ELF-1 (cell line): ENCODE data around the gene LKAAEAR1.

Source experiments
- DNase-seq: peaks from one replicate; pipeline ENCODE4 v3.0.0-alpha.2; 2016; ENCODE audit warnings: low read depth, low spot score

LKAAEAR1 gene

DNA sequence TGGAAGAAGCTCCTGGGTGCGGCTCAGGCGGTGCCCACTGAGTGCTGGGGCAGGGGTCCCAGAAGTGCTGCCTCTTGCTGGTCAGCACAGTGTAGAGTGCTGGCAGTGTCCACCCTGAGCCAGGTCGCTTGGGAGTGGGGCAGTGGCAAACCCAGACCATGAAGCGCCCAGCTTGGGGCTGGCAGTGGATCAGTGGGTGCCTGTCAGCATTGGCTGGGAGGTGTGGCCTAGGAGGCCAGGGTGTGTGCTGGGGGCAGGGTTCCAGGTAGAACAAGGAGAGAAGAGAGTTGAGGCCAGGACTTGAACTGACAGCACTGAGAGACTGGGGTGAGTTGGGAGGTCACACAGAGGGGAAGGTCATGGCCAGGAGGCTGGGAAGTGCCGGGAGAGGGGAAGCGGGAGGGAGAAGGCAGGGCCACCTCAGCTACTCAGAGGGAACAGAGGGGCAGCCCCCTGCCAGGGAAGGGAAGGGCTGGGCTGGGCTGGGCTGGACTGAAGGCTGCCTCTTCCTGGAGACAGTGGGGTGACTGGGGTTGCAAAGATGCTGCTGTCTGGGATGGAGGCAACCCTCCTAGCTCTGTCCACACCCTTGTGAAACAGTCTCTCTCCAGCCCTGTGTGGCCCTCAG is 17.1 kb downstream of the LKAAEAR1 start:
- no peak for DNase-seq

GRCh38 chr20:64065974-64066343 is 18.2 kb downstream of the LKAAEAR1 start:
- no peak for DNase-seq

DNA sequence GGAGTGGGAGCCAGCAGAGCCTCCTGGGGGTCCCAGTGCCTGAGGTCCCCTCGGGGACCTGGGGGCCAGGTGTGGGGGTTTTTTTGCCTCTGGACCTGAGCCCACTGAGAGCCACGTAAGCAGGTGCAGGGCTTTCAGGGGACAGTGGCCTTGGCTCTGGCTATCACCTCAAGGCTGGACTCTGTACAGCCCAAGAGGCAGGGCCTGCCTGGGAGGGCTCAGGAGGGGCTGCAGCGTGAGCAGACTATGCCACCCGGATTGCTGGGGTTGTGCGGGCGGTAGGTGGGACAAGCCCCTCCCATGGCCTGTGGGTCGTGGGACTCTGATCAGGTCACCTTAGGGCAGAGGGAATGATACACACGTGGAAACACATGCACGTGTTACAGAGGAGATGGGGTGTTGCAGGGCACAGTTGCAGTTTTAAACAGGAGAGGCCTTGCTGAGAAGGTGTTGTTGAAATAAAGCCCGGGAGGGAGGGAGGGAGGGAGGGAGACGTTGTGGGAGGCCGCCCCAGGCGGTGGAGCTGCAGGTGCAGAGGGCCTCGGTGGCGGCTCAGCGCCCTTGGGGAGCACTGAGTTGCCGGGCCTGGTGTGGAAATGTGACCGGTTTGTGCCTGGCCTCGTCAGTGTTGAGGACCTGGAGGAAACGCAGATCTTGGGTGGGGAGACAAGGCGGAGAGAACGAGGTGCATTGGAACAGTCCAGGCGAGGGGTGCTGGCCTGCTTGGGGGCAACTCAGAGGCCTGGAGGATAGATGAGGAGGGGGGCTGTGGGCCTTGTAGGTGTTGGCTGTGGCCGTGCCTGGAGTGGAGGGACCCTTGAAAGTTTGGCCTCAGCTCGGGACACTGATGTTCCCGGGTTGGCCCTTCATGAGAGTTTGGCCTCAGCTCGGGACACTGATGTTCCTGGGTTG is 18.9 kb downstream of the LKAAEAR1 start:
- DNase-seq: no peak

DNA sequence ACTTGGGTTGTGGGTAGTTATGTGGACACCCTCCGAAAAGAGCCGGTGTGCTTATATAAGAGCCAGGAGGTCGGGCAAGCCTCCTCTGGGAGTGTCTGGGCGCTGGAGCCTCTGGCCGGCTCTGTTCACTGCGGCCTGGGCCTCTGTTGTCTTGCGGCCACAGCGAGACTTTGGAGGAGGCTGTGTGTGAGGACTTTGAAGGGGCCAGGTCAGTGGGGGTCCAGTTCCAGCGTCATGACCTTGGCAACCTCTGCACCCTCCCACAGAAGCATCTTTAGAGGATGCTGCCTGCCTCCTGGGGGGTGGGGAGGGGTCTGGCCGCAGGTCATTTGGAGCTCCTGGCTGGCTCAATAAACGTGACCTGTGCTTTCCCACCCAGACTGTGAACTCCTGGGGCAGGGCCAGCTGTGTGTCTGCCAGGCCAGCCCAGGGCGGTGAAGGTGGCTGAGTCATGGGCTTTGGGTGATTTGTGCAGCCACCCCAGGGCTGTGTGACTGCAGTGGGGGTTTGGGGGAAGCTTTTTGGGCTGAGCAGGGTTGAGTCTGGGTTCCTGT is 20.0 kb downstream of the LKAAEAR1 start:
- DNase-seq: no peak

- no peak for DNase-seq
Observed at GRCh38 chr20:64063389-64064144, 20.6 kb downstream of the LKAAEAR1 start.

- peak; percentile 93 for DNase-seq
Observed at GRCh38 chr20:64062596-64063388, 21.4 kb downstream of the LKAAEAR1 start, which contains the start of gene TCEA2. Gene TCEA2 (plus strand): TSS chr20:64063198. CDS start chr20:64063313, 115 bp downstream.

DNA sequence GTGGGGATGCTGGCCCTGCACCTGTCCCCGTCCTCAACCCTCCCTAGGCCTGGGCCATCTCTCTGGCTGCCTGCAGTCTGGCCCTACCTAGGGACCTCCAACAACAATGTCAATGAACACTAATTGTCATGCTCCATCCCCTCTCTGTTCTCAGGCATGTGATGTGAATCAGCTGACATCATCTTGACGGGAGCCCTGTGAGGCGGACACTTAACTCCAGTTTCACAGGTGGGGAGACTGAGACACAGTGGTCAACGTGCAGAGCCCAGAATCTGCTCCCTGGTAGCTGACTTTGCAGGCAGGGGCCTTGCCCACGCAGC is 22.0 kb downstream of the LKAAEAR1 start:
- no peak for DNase-seq

GRCh38 chr20:64058536-64058935 is 25.7 kb downstream of the LKAAEAR1 start:
- no peak for DNase-seq

GRCh38 chr20:64057628-64058498 is 26.3 kb downstream of the LKAAEAR1 start:
- peak; percentile 90 for DNase-seq

- no peak for DNase-seq
Observed at GRCh38 chr20:64056889-64057627, 27.1 kb downstream of the LKAAEAR1 start.

GRCh38 chr20:64056639-64056888 is 27.6 kb downstream of the LKAAEAR1 start:
- DNase-seq: no peak

DNA sequence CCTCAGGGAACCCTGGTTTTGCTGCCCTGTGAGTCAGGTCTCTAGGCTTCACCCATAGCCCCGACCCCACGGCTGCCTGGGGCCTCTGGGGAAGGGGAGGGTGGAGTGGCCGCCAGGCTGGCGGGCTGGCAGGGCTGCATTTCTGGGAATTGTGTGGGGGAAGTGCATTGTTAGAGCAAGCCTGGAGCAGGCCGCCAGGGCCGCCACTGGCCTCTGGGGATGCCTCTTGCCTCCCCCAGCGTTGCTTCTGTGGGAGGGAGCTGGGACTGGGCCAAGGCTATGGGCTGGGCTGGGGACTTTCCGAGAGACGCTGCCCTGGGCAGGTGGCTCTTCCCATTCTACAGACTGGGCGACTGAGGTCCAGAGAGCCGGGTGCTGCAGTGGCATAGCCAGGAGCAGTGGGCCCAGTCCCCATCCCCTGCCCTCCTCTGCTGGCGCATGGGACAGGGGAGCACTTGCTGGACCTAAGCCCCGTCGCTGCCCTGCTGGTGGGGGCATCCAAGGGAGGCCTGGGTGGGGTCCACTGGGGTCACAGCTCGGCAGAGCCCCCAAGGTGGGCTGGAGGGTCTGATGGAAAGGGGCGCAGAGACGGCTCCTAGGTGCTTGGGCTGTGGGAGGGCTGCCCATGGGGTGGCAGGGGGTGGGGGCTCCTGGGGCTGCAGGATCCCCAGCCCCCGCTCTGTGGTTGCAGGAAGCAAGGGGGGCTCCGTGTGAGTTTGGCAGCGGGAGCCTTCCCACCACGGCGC is 28.1 kb downstream of the LKAAEAR1 start:
- DNase-seq: peak; percentile 83

DNA sequence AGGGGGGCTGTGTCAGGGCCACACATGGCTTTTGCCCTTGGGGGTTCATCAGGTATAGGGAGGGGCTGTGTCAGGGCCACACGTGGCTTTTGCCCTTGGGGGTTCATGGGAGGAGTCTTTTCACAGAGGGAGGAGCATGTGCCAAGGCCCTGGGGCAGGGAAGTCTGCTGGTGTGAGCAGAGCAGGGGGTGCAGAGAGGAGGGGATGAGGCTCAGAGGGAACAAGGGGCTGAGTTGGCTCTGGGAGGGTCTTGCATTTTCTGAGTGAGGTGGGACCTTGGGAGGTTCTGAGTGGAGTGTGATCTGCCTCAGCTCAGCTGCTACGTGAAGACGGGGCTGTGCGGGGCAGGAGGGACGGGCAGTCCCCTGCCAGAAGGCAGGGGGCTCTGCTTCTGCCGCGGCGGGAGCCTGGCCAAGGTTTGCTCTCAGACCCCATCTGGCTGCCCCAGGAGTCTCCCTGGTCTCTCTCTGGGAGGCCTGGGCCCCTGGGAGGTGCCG is 28.8 kb downstream of the LKAAEAR1 start:
- no peak for DNase-seq

DNA sequence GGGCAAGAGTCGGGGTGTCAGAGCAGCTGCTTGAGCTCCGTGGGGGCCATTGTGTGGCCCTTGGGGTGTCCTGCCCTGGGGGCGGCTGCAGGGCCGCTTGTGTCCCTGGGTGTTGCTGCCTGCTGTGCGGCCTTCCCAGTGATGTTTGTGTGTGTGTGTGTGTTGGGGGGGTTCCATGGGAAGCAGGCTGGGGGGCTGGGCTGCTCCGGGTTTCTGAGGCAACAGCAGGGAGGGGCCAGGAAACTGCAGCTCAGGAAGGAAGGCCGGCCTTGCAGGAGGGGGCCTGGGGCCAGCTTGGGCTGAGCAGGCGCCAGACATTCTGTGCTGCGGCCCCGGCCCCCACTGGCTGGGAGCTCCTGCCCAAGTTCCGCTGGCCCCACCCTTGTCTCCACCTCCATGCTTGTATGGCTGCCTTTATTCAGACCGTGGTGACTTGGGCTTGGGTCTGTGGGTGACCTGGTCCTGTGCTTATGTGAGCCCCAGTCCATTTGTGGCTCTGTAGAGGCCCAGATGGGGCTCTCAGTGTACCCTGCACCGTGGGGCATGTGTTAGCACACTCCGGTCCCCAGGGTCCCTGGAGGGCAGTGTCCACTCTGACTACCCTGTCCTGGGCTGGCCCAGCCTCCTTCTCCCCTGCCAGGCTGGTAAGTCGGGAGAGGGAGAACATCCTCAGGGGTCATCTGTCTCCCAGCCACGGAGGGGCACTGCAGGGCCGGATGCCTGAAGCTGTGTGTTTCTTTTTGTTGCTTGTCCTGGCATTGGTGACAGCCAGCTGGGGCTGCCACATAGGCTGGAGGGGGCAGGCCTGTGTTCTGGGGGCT is 30.1 kb downstream of the LKAAEAR1 start:
- DNase-seq: peak; percentile 86

DNA sequence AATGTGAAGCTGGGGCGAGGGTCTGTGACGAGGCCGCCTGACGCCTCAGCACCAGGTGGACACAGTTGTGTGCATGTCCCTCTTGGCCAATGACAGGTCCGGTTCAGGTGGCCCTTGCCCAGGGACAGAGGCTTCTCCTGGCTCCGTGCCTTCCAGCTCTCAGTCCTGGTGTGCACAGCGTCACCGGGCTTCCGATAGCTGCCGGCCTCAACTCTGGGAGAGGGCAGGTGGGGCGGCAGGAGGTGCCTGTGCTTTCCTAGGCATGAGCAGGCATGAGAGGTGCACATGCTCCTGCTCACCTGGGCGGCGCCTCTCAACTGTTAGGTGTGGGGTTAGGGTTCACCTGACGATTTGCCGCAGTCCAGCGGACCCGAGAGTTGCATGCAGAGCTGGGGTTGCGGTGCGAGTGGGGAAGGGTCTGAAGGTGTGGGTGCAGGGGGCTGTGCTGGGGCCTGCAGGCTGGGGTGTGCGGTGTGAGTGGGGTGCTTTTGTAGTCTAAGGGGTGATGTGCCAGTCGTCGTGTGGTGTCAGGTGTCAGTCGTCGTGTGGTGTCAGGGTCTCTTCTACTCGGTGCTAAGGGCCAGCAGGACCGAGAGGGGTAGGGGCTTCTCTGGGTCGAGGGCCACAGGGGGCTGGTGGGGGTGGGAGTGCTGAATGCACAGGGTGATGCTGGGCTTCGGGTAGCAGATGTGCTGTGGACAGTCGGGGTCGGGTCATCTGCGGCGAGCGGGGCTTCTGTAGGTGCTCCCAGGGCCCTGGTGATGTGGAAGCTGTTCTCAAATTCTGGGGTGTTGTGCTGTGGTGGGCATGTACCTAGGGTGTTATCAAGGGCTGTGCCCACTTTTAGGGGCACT is 31.0 kb downstream of the LKAAEAR1 start:
- DNase-seq: no peak

- no peak for DNase-seq
Observed at GRCh38 chr20:64052326-64052722, 31.9 kb downstream of the LKAAEAR1 start.
